HCT116 (cell line): ENCODE results near the gene KIAA1671. TPM values are rescaled to one million over a fixed set of nuclear protein-coding genes. Genes with fewer than 3 reads are reported as not detected.

Source experiments
- ATAC-seq: fragments of 200-7000 bp; cut with Tn5 transposase; 2 replicates; pipeline ENCODE4 v1.9.1; 2020; ENCODE audit warnings: mild to moderate bottlenecking, moderate library complexity
- BruUV-seq: library from RNA; stranded (reverse); fragments of 400-500 nt; replicated peaks from 2 replicates; lab custom pipeline; 2021; lab: Mats Ljungman, UMichigan
- CTCF ChIA-PET: fragments of 300-600 bp; sonication (Branson Sonifier 250); formaldehyde crosslinking; loops from one replicate; lab custom pipeline; 2021; ENCODE audit warnings: antibody characterized with exemption; lab: Charles Lee
- POLR2A ChIA-PET: fragments of 300-600, 350-600 bp; sonication (Branson Sonifier 250); formaldehyde crosslinking; loops from one replicate; lab custom pipeline; 2021; ENCODE audit warnings: antibody characterized with exemption; lab: Charles Lee
- RAD21 ChIA-PET, 2 experiments: fragments of 300-600 bp; sonication (Branson Sonifier 250); formaldehyde crosslinking; loops; one replicate each; lab custom pipeline; 2023; ENCODE audit warnings: low total read pairs in 2 of 2; ENCODE audit not compliant: uncharacterized antibody in 2 of 2, unreplicated experiment in 2 of 2, low non-redundant PET in 1 of 2; lab: Charles Lee
- DNase-seq: peaks from one replicate; pipeline ENCODE4 v3.0.0-alpha.2; 2010; ENCODE audit warnings: low read depth, low spot score
- H2AFZ ChIP-seq: fragments of 200-600 bp; shearing (Covaris generic), sonication (generic); 2 replicates; pipeline ENCODE4 v1.6.1; 2017; ENCODE audit warnings: low read depth, mixed run types, mixed read lengths, antibody characterized with exemption, low read length; ENCODE audit not compliant: poor library complexity, severe bottlenecking
- H3K27ac ChIP-seq: 2 replicates; pipeline ENCODE4 v1.5.1; 2012; ENCODE audit warnings: low read depth, low read length
- H3K27me3 ChIP-seq: fragments of 200-600 bp; sonication (generic); 2 replicates; pipeline ENCODE4 v1.6.1; 2016; ENCODE audit warnings: mixed run types, low read length, mixed read lengths; ENCODE audit not compliant: insufficient read depth
- H3K36me3 ChIP-seq, 2 experiments: fragments of 200-500 bp in 1 of 2; fragments of 200-600 bp in 1 of 2; sonication (Bioruptor generic) in 1 of 2; sonication (generic) in 1 of 2; 2 replicates each; pipeline versions ENCODE4 v1.5.1 to v1.6.1; 2014 to 2016; ENCODE audit warnings: low read length in 2 of 2, inconsistent platforms in 1 of 2, mixed read lengths in 1 of 2, mixed run types in 1 of 2; ENCODE audit not compliant: insufficient read depth in 2 of 2, control insufficient read depth in 1 of 2
- H3K4me1 ChIP-seq, 2 experiments: fragments of 200-600 bp in 1 of 2; sonication (generic) in 1 of 2; 2 replicates each; pipeline versions ENCODE4 v1.5.1 to v1.6.1; 2012 to 2017; ENCODE audit warnings: low read length in 2 of 2, inconsistent platforms in 1 of 2, mild to moderate bottlenecking in 1 of 2, mixed read lengths in 1 of 2, mixed run types in 1 of 2, moderate library complexity in 1 of 2; ENCODE audit not compliant: insufficient read depth in 2 of 2, control insufficient read depth in 1 of 2
- H3K4me2 ChIP-seq: fragments of 200-600 bp; sonication (generic); 2 replicates; pipeline ENCODE4 v1.6.1; 2017; ENCODE audit warnings: mixed run types, low read length, mixed read lengths
- H3K4me3 ChIP-seq, 2 experiments: fragments of 200-600 bp in 1 of 2; sonication (generic) in 1 of 2; replicated peaks in 1 of 2; 2 replicates each; pipeline ENCODE4 v1.5.1; 2011 to 2016; ENCODE audit warnings: low read length in 2 of 2, control low read depth in 1 of 2, low read depth in 1 of 2, mild to moderate bottlenecking in 1 of 2, mixed read lengths in 1 of 2, mixed run types in 1 of 2
- H3K79me2 ChIP-seq: fragments of 200-600 bp; sonication (generic); 2 replicates; pipeline ENCODE4 v1.6.1; 2017; ENCODE audit warnings: mild to moderate bottlenecking, mixed run types, low read length, moderate library complexity, mixed read lengths; ENCODE audit not compliant: insufficient read depth
- H3K9ac ChIP-seq: fragments of 200-600 bp; sonication (generic); 2 replicates; pipeline ENCODE4 v1.6.1; 2016; ENCODE audit warnings: low read length, mixed read lengths
- H3K9me2 ChIP-seq: fragments of 200-600 bp; sonication (generic), shearing (Covaris generic); 2 replicates; pipeline ENCODE4 v1.6.1; 2017; ENCODE audit warnings: mixed run types, mild to moderate bottlenecking, moderate library complexity; ENCODE audit not compliant: insufficient read depth
- H3K9me3 ChIP-seq, 2 experiments: fragments of 200-500 bp in 1 of 2; fragments of 200-600 bp in 1 of 2; sonication (Bioruptor generic) in 1 of 2; sonication (generic) in 1 of 2; 2 replicates each; pipeline ENCODE4 v1.6.1; 2014 to 2017; ENCODE audit warnings: low read length in 2 of 2, mixed read lengths in 2 of 2, inconsistent platforms in 1 of 2, low read depth in 1 of 2, mild to moderate bottlenecking in 1 of 2, mixed run types in 1 of 2, moderate library complexity in 1 of 2; ENCODE audit not compliant: control insufficient read depth in 1 of 2, insufficient read depth in 1 of 2
- H4K20me1 ChIP-seq: fragments of 200-600 bp; sonication (generic), shearing (Covaris generic); 2 replicates; pipeline ENCODE4 v1.6.1; 2017; ENCODE audit warnings: mixed run types, mild to moderate bottlenecking, moderate library complexity; ENCODE audit not compliant: insufficient read depth
- EGR1 ChIP-seq: IDR thresholded peaks from 2 replicates; pipeline ENCODE4 v1.6.1; 2012; ENCODE audit warnings: low read depth
- ELF1 ChIP-seq: IDR thresholded peaks from 2 replicates; pipeline ENCODE4 v1.6.1; 2012; ENCODE audit warnings: low read depth, borderline replicate concordance
- EZH2 ChIP-seq: fragments of 200-600 bp; sonication (generic); IDR thresholded peaks from 2 replicates; pipeline ENCODE4 v1.6.1; 2017; ENCODE audit warnings: antibody characterized with exemption, mixed run types
- JUND ChIP-seq: IDR thresholded peaks from 2 replicates; pipeline ENCODE4 v1.6.1; 2012
- SIN3A ChIP-seq: IDR thresholded peaks from 2 replicates; pipeline ENCODE4 v1.6.1; 2012; ENCODE audit warnings: low read depth
- SP1 ChIP-seq: IDR thresholded peaks from 2 replicates; pipeline ENCODE4 v1.6.1; 2012; ENCODE audit warnings: low read depth
- TCF7L2 ChIP-seq: IDR thresholded peaks from 2 replicates; pipeline ENCODE4 v1.7.0; 2011; ENCODE audit warnings: borderline replicate concordance, inconsistent platforms; ENCODE audit not compliant: insufficient read depth, insufficient read length; ENCODE audit errors: extremely low read depth
- ZNF274 ChIP-seq: fragments of 200-500 bp; sonication (Bioruptor generic); IDR thresholded peaks from 2 replicates; pipeline ENCODE4 v1.6.1; 2014; ENCODE audit warnings: mild to moderate bottlenecking, low read depth, low read length, inconsistent platforms
- intact Hi-C: fragments of 100-400 bp; cut with micrococcal nuclease; formaldehyde crosslinking; loops from 2 replicates; pipeline ENCODE4 v1.10.0; 2022
- total RNA-seq: library from RNA; stranded (reverse); gene quantifications from one replicate; pipeline ENCODE4 v1.2.1, GENCODE V29; 2021; ENCODE audit not compliant: unreplicated experiment
- TF ChIP-seq, protein P1 (sequence below): IDR thresholded peaks from 2 replicates; pipeline ENCODE4 v1.6.1; 2012
- TF ChIP-seq, protein P2 (sequence below): IDR thresholded peaks from 2 replicates; pipeline ENCODE4 v1.6.1; 2012; ENCODE audit warnings: low read depth

KIAA1671 gene
- total RNA-seq, 1 experiment from 2014 or later, result 36.8 TPM

GRCh38 chr22:25162561-25162960 is 210.0 kb downstream of the KIAA1671 start:
- intact Hi-C loops, result no loop called here
- no peaks in the 10 kb centered on the region; a peak in 1 of 4 replicates for H3K36me3 ChIP-seq
- no peak overlapping the region for H3K4me2 ChIP-seq
- H3K4me1 ChIP-seq, result peaks cover 15 to 17% of the 10 kb centered on the region in 2 experiments
- TF ChIP-seq, protein P1, sequence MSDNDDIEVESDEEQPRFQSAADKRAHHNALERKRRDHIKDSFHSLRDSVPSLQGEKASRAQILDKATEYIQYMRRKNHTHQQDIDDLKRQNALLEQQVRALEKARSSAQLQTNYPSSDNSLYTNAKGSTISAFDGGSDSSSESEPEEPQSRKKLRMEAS, result no peak
- no peak for TF ChIP-seq EZH2
- TF ChIP-seq ZNF274, result no peak
- TF ChIP-seq, protein P2, sequence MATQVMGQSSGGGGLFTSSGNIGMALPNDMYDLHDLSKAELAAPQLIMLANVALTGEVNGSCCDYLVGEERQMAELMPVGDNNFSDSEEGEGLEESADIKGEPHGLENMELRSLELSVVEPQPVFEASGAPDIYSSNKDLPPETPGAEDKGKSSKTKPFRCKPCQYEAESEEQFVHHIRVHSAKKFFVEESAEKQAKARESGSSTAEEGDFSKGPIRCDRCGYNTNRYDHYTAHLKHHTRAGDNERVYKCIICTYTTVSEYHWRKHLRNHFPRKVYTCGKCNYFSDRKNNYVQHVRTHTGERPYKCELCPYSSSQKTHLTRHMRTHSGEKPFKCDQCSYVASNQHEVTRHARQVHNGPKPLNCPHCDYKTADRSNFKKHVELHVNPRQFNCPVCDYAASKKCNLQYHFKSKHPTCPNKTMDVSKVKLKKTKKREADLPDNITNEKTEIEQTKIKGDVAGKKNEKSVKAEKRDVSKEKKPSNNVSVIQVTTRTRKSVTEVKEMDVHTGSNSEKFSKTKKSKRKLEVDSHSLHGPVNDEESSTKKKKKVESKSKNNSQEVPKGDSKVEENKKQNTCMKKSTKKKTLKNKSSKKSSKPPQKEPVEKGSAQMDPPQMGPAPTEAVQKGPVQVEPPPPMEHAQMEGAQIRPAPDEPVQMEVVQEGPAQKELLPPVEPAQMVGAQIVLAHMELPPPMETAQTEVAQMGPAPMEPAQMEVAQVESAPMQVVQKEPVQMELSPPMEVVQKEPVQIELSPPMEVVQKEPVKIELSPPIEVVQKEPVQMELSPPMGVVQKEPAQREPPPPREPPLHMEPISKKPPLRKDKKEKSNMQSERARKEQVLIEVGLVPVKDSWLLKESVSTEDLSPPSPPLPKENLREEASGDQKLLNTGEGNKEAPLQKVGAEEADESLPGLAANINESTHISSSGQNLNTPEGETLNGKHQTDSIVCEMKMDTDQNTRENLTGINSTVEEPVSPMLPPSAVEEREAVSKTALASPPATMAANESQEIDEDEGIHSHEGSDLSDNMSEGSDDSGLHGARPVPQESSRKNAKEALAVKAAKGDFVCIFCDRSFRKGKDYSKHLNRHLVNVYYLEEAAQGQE, result no peak
- no peak for TF ChIP-seq TCF7L2
- ChIA-PET RAD21 (no interaction called here), CTCF (no interaction called here), POLR2A (no interaction called here)
- H3K27me3 ChIP-seq, result no peaks in the 10 kb centered on the region
- no peaks in the 10 kb centered on the region for H3K9me2 ChIP-seq
- no peak overlapping the region for H3K9ac ChIP-seq
- ATAC-seq (no peak), DNase-seq (no peak)
- H3K27ac ChIP-seq, result no peak overlapping the region
- 0 out of 2 replicates have a peak, but pooled peaks cover 5% of the 10 kb centered on the region for H3K79me2 ChIP-seq
- H2AFZ ChIP-seq, result no peak overlapping the region
- H3K9me3 ChIP-seq, result no peaks in the 10 kb centered on the region
- H3K4me3 ChIP-seq, result no peak overlapping the region
- no TSS peak for BruUV-seq
- H4K20me1 ChIP-seq, result no peaks in the 10 kb centered on the region

DNA sequence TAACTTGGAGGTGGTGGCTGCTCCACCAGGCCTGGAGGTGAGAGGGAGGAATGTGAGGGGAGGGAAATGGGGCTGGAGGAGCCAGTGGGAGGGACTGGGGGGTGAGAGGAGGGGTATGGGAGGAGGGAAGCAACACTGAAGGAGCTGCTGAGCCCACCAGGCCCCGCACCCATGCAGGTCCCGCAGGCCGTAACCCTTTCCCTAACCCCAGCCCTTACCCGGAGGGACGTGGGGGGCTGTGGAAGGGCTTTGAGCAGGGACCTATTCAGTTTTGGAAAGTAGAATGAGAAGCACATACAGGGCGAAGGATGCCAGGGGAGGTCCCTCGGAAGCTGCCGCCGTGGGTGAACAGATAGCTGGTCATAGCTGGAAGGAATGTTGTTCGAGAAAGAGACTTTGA is 213.3 kb downstream of the KIAA1671 start:
- BruUV-seq, result no TSS peak
- no peak overlapping the region for H3K4me2 ChIP-seq
- H2AFZ ChIP-seq, result no peak overlapping the region
- no peaks in the 10 kb centered on the region for H3K36me3 ChIP-seq
- CTCF ChIA-PET, result no interaction called here
- H3K27ac ChIP-seq, result no peak overlapping the region
- no peaks in the 10 kb centered on the region for H3K9me2 ChIP-seq
- H4K20me1 ChIP-seq, result no peaks in the 10 kb centered on the region
- no peak for ATAC-seq
- no peak overlapping the region for H3K4me3 ChIP-seq
- 0 out of 2 replicates have a peak, but pooled peaks cover 6% of the 10 kb centered on the region for H3K79me2 ChIP-seq
- intact Hi-C loops, result no loop called here
- H3K9me3 ChIP-seq, result no peaks in the 10 kb centered on the region
- no peak overlapping the region for H3K9ac ChIP-seq
- RAD21 ChIA-PET, result no interaction called here
- DNase-seq, result no peak
- H3K27me3 ChIP-seq, result no peaks in the 10 kb centered on the region
- peaks cover 37 to 40% of the 10 kb centered on the region in 2 experiments for H3K4me1 ChIP-seq
- POLR2A ChIA-PET, result no interaction called here
- no peak for TF ChIP-seq ELF1
- no peak for TF ChIP-seq TCF7L2
- no peak for TF ChIP-seq ZNF274
- TF ChIP-seq EZH2, result no peak
- no peak for TF ChIP-seq EGR1
- TF ChIP-seq, protein P2, result no peak
- TF ChIP-seq SP1, result no peak
- TF ChIP-seq JUND, result no peak
- no peak for TF ChIP-seq SIN3A
